WI38 (cell line): Measurements from ENCODE around the gene C8A.

Experiments used
- H3K4me3 ChIP-seq: 2 replicates; pipeline ENCODE4 v1.5.1; 2011; ENCODE audit warnings: low read depth, mild to moderate bottlenecking, control low read depth, low read length
- CTCF ChIP-seq: IDR thresholded peaks from 2 replicates; pipeline ENCODE4 v1.5.1; 2012; ENCODE audit warnings: low read depth, mild to moderate bottlenecking, control low read depth, low read length

The C8A gene

GRCh38 chr1:56939209-56939608 lies 84.6 kb downstream of the C8A start:
- no peak for TF ChIP-seq CTCF
- H3K4me3 ChIP-seq = no peak overlapping the region

- TF ChIP-seq CTCF = no peak
- no peak overlapping the region for H3K4me3 ChIP-seq
Measured at GRCh38 chr1:56940039-56940438, 85.4 kb downstream of the C8A start.

GRCh38 chr1:56948403-56949023 lies 93.9 kb downstream of the C8A start:
- no peak for TF ChIP-seq CTCF
- no peak overlapping the region for H3K4me3 ChIP-seq

- no peak for TF ChIP-seq CTCF
- H3K4me3 ChIP-seq = no peak overlapping the region
Measured at GRCh38 chr1:56952501-56952900, 97.9 kb downstream of the C8A start.

GRCh38 chr1:56953386-56953785 lies 98.8 kb downstream of the C8A start:
- H3K4me3 ChIP-seq = no peak overlapping the region
- TF ChIP-seq CTCF = no peak

GRCh38 chr1:56954664-56955063 lies 100.1 kb downstream of the C8A start:
- TF ChIP-seq CTCF = no peak
- H3K4me3 ChIP-seq = no peak overlapping the region

- H3K4me3 ChIP-seq = no peak overlapping the region
- TF ChIP-seq CTCF = no peak
Measured at GRCh38 chr1:56957931-56958330, 103.3 kb downstream of the C8A start.
